H9 (cell line): Measurements from ENCODE around the gene SLC16A10. TPM values are rescaled to one million over a fixed set of nuclear protein-coding genes. Genes with fewer than 3 reads are reported as not detected.

ENCODE experiments used
- DNase-seq: peaks from one replicate; pipeline ENCODE4 v3.0.0-alpha.2; 2017
- H2AFZ ChIP-seq: one replicate; pipeline ENCODE4 v1.6.1; 2013; ENCODE audit warnings: mild to moderate bottlenecking, low read length, control low read depth, moderate library complexity
- H2AK5ac ChIP-seq: 2 replicates; pipeline ENCODE4 v1.6.1; 2013; ENCODE audit warnings: low read length, control low read depth, mixed read lengths; ENCODE audit not compliant: insufficient read length
- H2BK120ac ChIP-seq: one replicate; pipeline ENCODE4 v1.6.1; 2013; ENCODE audit warnings: low read depth, mild to moderate bottlenecking, low read length, control low read depth, inconsistent platforms; ENCODE audit not compliant: poor library complexity, severe bottlenecking
- H2BK12ac ChIP-seq: 2 replicates; pipeline ENCODE4 v1.6.1; 2013; ENCODE audit warnings: low read length, control low read depth, mixed read lengths, low read depth; ENCODE audit not compliant: insufficient read length
- H2BK15ac ChIP-seq: 2 replicates; pipeline ENCODE4 v1.6.1; 2013; ENCODE audit warnings: low read depth, low read length, control low read depth
- H2BK20ac ChIP-seq: one replicate; pipeline ENCODE4 v1.6.1; 2013; ENCODE audit warnings: low read depth, mild to moderate bottlenecking, low read length, control low read depth, inconsistent platforms; ENCODE audit not compliant: poor library complexity, severe bottlenecking
- H2BK5ac ChIP-seq: 2 replicates; pipeline ENCODE4 v1.6.1; 2013; ENCODE audit warnings: low read length, control low read depth, mixed read lengths; ENCODE audit not compliant: insufficient read length
- H3K14ac ChIP-seq: 2 replicates; pipeline ENCODE4 v1.6.1; 2013; ENCODE audit warnings: low read length, control low read depth; ENCODE audit not compliant: insufficient read depth
- H3K18ac ChIP-seq: 2 replicates; pipeline ENCODE4 v1.6.1; 2013; ENCODE audit warnings: low read depth, mild to moderate bottlenecking, mixed read lengths, low read length, control low read depth; ENCODE audit not compliant: insufficient read length
- H3K23ac ChIP-seq: 2 replicates; pipeline ENCODE4 v1.6.1; 2013; ENCODE audit warnings: low read length, control low read depth, mixed read lengths, low read depth; ENCODE audit not compliant: insufficient read length
- H3K23me2 ChIP-seq: 2 replicates; pipeline ENCODE4 v1.6.1; 2013; ENCODE audit warnings: low read depth, mild to moderate bottlenecking, mixed read lengths, low read length, control low read depth; ENCODE audit not compliant: insufficient read length, poor library complexity, severe bottlenecking
- H3K27ac ChIP-seq: 2 replicates; pipeline ENCODE4 v1.5.1; 2013; ENCODE audit warnings: low read length, control low read depth, mixed read lengths, low read depth; ENCODE audit not compliant: insufficient read length
- H3K27me3 ChIP-seq: 2 replicates; pipeline ENCODE4 v1.6.1; 2013; ENCODE audit warnings: low read length, control low read depth, inconsistent platforms; ENCODE audit not compliant: insufficient read depth
- H3K4ac ChIP-seq: 2 replicates; pipeline ENCODE4 v1.6.1; 2013; ENCODE audit warnings: low read depth, mild to moderate bottlenecking, control low read depth, inconsistent platforms, low read length, moderate library complexity
- H3K4me1 ChIP-seq: 2 replicates; pipeline ENCODE4 v1.6.1; 2013; ENCODE audit warnings: low read length, control low read depth, inconsistent platforms; ENCODE audit not compliant: insufficient read depth
- H3K4me2 ChIP-seq: 2 replicates; pipeline ENCODE4 v1.6.1; 2013; ENCODE audit warnings: low read length, control low read depth, mixed read lengths; ENCODE audit not compliant: insufficient read length, insufficient read depth
- H3K56ac ChIP-seq: 2 replicates; pipeline ENCODE4 v1.6.1; 2013; ENCODE audit warnings: low read depth, mild to moderate bottlenecking, mixed read lengths, low read length, control low read depth; ENCODE audit not compliant: insufficient read length
- H3K79me1 ChIP-seq: 2 replicates; pipeline ENCODE4 v1.6.1; 2013; ENCODE audit warnings: low read depth, mild to moderate bottlenecking, moderate library complexity, low read length, control low read depth, inconsistent platforms; ENCODE audit not compliant: insufficient read depth, poor library complexity, severe bottlenecking
- H3K79me2 ChIP-seq: 2 replicates; pipeline ENCODE4 v1.6.1; 2013; ENCODE audit warnings: low read length, control low read depth, inconsistent platforms; ENCODE audit not compliant: insufficient read depth
- H3K9ac ChIP-seq: 2 replicates; pipeline ENCODE4 v1.6.1; 2013; ENCODE audit warnings: low read length, control low read depth, mixed read lengths; ENCODE audit not compliant: insufficient read length; ENCODE audit errors: extremely low read depth
- H3K9me3 ChIP-seq: one replicate; pipeline ENCODE4 v1.6.1; 2013; ENCODE audit warnings: low read depth, low read length, inconsistent platforms; ENCODE audit not compliant: control insufficient read depth
- H3T11ph ChIP-seq: one replicate; pipeline ENCODE4 v1.6.1; 2013; ENCODE audit warnings: mild to moderate bottlenecking, low read length, control low read depth, inconsistent platforms
- H4K20me1 ChIP-seq: one replicate; pipeline ENCODE4 v1.6.1; 2013; ENCODE audit not compliant: control insufficient read depth, insufficient read length, insufficient read depth
- H4K5ac ChIP-seq: 2 replicates; pipeline ENCODE4 v1.6.1; 2013; ENCODE audit warnings: low read depth, mild to moderate bottlenecking, mixed read lengths, low read length, control low read depth; ENCODE audit not compliant: insufficient read length
- H4K8ac ChIP-seq: replicated peaks from 2 replicates; pipeline ENCODE4 v1.6.1; 2013; ENCODE audit warnings: low read length, control low read depth, mixed read lengths, low read depth; ENCODE audit not compliant: insufficient read length
- H4K91ac ChIP-seq: 2 replicates; pipeline ENCODE4 v1.6.1; 2013; ENCODE audit warnings: low read depth, mild to moderate bottlenecking, moderate library complexity, mixed read lengths, low read length, control low read depth; ENCODE audit not compliant: insufficient read length
- H3K27ac Mint-ChIP-seq, 3 experiments: 2 replicates in 2 of 3; 3 replicates in 1 of 3; pipeline ENCODE4 v1.8.0; 2020 to 2021; ENCODE audit warnings: mixed read lengths in 3 of 3, mild to moderate bottlenecking in 1 of 3, moderate library complexity in 1 of 3
- H3K27me3 Mint-ChIP-seq: 2 replicates; pipeline ENCODE4 v1.8.0; 2021; ENCODE audit warnings: low read depth, mild to moderate bottlenecking, moderate library complexity, mixed read lengths
- H3K36me3 Mint-ChIP-seq, 3 experiments: 2 replicates in 2 of 3; 3 replicates in 1 of 3; pipeline ENCODE4 v1.8.0; 2020 to 2021; ENCODE audit warnings: low read depth in 3 of 3, mixed read lengths in 3 of 3; ENCODE audit not compliant: insufficient read depth in 1 of 3
- H3K4me1 Mint-ChIP-seq, 2 experiments: 2 replicates each; pipeline ENCODE4 v1.8.0; 2020; ENCODE audit warnings: mixed read lengths in 2 of 2
- H3K4me3 Mint-ChIP-seq, 2 experiments: 2 replicates in 1 of 2; 3 replicates in 1 of 2; pipeline ENCODE4 v1.8.0; 2020 to 2021; ENCODE audit warnings: mild to moderate bottlenecking in 2 of 2, mixed read lengths in 2 of 2, moderate library complexity in 1 of 2
- H3K9me3 Mint-ChIP-seq, 2 experiments: 2 replicates in 1 of 2; 3 replicates in 1 of 2; pipeline ENCODE4 v1.8.0; 2020; ENCODE audit warnings: mild to moderate bottlenecking in 2 of 2, mixed read lengths in 2 of 2, moderate library complexity in 1 of 2
- WGBS: extraction: QIAGEN DNeasy Blood & Tissue Kit; methylation state at CpG from one replicate; pipeline ENCODE4 v1.1.7; 2013; ENCODE audit warnings: missing lambda C conversion rate, low lambda C conversion rate, mixed read lengths; ENCODE audit not compliant: insufficient read length; ENCODE audit errors: extremely low coverage; 5-methylcytosine and 5-hydroxymethylcytosine counted together
- total RNA-seq: library from RNA; stranded (reverse); gene quantifications from 2 replicates; pipeline ENCODE4 v1.2.1, GENCODE V29; 2021
- TF ChIP-seq, protein P1 (sequence below): fragments of 200-600 bp; sonication (generic); conservative IDR thresholded peaks from 3 replicates; pipeline ENCODE4 v1.8.0; 2021; ENCODE audit warnings: antibody characterized with exemption, mild to moderate bottlenecking

The SLC16A10 gene
- total RNA-seq, 1 experiment from 2014 or later = 11.4 TPM

DNA sequence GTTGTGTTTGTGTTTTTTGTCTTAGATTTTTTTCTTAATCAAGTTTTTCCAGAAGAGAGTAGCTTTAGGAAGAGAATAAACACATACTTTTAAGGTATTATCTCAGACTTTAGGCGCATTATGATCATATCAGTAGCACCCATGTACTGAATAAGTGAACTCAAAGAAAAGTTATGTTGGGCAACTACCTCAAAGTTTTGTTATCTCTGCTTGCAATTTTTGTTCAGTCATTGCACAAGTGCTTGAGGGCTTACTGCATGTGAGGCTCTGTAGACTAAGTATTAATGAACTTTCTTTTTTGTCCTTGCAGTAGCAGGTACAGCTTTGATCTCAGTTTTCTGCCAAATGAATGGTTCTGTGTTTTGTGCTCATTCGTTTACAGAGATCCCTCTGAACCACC, 189.0 kb downstream of the SLC16A10 start:
- H3K79me2 ChIP-seq = no peaks in the 10 kb centered on the region
- no peak overlapping the region for H2BK12ac ChIP-seq
- no peaks in the 10 kb centered on the region for H3K4me1 ChIP-seq
- no peak overlapping the region for H3K9ac ChIP-seq
- no peak overlapping the region for H2BK120ac ChIP-seq
- H3K9me3 ChIP-seq = no peaks in the 10 kb centered on the region
- H2AFZ ChIP-seq = no peak overlapping the region
- Mint-ChIP-seq H3K9me3 (peaks cover 12% of the 10 kb centered on the region in 2 experiments), H3K4me3 (no peak overlapping the region), H3K4me1 (no peaks in the 10 kb centered on the region), H3K27me3 (no peaks in the 10 kb centered on the region), H3K27ac (no peak overlapping the region), H3K36me3 (peaks cover 51 to 78% (median 78%) of the 10 kb centered on the region in 3 experiments)
- H3T11ph ChIP-seq = no peak overlapping the region
- no peak overlapping the region for H3K56ac ChIP-seq
- H3K23ac ChIP-seq = no peak overlapping the region
- H4K8ac ChIP-seq = no peak overlapping the region
- H3K79me1 ChIP-seq = no peaks in the 10 kb centered on the region
- no peak overlapping the region for H2BK15ac ChIP-seq
- no CpG with 5 or more reads among the region's 2 CpGs for WGBS
- no peak overlapping the region for H3K14ac ChIP-seq
- no peaks in the 10 kb centered on the region for H3K27me3 ChIP-seq
- no peak overlapping the region for H3K4ac ChIP-seq
- TF ChIP-seq, protein P1, sequence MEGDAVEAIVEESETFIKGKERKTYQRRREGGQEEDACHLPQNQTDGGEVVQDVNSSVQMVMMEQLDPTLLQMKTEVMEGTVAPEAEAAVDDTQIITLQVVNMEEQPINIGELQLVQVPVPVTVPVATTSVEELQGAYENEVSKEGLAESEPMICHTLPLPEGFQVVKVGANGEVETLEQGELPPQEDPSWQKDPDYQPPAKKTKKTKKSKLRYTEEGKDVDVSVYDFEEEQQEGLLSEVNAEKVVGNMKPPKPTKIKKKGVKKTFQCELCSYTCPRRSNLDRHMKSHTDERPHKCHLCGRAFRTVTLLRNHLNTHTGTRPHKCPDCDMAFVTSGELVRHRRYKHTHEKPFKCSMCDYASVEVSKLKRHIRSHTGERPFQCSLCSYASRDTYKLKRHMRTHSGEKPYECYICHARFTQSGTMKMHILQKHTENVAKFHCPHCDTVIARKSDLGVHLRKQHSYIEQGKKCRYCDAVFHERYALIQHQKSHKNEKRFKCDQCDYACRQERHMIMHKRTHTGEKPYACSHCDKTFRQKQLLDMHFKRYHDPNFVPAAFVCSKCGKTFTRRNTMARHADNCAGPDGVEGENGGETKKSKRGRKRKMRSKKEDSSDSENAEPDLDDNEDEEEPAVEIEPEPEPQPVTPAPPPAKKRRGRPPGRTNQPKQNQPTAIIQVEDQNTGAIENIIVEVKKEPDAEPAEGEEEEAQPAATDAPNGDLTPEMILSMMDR = no peak
- H2AK5ac ChIP-seq = no peak overlapping the region
- no peak overlapping the region for H4K5ac ChIP-seq
- H2BK20ac ChIP-seq = no peak overlapping the region
- H3K27ac ChIP-seq = no peak overlapping the region
- H4K20me1 ChIP-seq = no peaks in the 10 kb centered on the region
- no peak for DNase-seq
- no peak overlapping the region for H3K18ac ChIP-seq
- H3K4me2 ChIP-seq = no peak overlapping the region
- no peak overlapping the region for H2BK5ac ChIP-seq
- H3K23me2 ChIP-seq = no peaks in the 10 kb centered on the region
- no peak overlapping the region for H4K91ac ChIP-seq
